IPS-NIHi7 (cell line): ENCODE results near the gene ATP1A2.

Experiments
- DNase-seq: peaks from one replicate; pipeline ENCODE4 v3.0.0; 2012; ENCODE audit warnings: mixed read lengths; ENCODE audit errors: extremely low spot score

The ATP1A2 gene

GRCh38 chr1:160085686-160086455, 29.7 kb upstream of the ATP1A2 start:
- DNase-seq, result peak; percentile 96

DNA sequence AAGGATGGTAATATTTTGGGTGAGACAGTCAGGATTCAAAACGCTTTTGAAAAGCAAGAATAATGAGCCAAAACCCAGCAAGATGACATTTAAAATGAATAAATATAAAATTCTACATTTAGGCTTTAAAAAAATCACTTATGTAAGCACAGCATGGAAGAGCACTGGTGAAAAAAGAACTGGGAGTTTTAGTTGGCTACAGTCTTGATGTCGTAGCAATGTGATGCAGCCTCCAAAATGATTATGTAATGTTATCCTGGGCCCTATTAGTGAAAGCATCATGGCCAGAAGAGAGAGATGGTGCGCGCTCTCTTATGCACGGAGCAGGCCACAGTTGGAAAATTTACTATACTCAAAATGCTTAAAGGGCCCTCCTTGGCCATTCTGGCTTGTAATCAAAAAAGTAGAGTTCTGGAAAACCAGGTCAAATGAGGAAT, 29.1 kb upstream of the ATP1A2 start:
- DNase-seq, result no peak

DNA sequence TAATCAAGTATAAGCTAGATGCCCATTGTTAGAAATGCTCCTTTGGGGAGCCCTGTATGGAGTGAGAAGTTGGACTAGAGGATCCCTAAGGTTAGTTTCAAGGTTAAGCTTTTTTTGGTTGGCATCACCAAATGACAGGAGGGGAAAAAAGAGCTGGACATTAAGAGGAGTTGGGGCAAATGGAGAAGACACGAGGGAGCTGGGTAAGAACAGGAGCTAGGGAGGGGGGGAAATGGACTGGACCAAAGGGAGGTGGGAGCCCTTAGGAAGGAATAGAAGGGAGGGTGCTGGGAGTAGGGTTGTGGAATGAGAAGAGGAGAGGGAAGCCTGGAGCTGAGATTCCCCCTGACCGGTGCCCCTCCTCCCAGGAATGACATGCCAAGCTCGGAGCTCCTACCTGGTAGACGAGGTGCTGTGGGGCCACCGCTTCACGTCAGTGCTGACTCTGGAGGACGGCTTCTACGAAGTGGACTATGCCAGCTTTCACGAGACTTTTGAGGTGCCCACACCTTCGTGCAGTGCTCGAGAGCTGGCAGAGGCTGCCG, 28.4 kb upstream of the ATP1A2 start:
- no peak for DNase-seq

DNA sequence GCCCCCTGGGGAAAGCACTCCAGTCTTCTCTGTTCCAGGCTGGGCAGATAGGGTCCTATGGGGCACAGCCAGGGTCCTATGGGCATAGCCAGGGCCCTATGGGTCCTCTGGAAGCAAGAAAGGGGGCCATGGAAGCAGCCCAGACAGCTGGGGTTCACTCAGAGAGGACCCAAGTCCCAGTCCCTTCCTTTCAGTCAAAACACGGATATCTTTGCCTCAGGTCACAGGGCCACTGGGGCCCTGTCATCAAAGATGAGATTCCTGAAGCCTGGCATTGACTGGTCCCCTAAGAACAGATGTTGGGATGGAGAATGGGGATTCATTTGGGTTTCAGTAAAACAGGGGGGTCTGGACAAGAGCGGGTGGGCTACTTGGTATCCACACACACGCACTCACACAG, 25.7 kb upstream of the ATP1A2 start:
- no peak for DNase-seq

DNA sequence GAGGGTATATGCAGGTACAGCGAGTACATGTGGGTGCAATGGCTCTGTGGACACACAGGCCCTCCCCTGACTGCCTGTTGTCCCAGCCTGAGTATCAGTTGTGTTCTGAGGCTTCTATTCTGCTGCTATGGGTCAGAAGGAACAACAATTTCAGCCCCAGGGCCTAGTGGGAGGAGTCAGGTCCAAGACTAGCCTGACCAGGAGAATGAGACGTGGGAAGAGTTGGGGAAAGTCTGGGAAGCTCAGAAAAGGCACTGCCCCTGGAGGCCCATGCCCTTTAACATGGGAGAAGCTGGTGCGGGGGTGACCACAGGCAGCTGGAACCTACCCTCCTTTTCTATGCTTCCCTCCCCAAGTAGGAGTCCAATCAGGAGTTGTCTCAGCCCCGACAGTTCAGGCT, 24.8 kb upstream of the ATP1A2 start:
- no peak for DNase-seq

- no peak for DNase-seq
Measured at GRCh38 chr1:160091666-160092223, 23.8 kb upstream of the ATP1A2 start.

- no peak for DNase-seq
Measured at GRCh38 chr1:160092366-160093068, 23.0 kb upstream of the ATP1A2 start.

DNA sequence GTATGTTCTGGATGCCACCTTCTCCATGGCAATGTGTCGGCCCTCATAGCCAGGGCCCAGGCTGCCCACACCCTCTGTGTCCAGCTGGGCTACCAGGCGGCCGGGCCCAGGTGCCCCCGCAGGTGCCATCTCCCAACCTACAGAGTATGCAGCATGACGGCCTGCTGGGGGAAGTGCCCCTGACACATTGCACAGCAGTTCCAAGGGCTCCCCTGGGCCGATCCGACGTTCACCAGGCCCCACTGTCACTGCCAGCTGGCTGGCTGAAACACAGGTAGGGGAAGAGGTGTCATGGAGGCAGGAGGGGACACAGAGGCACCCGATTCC, 22.5 kb upstream of the ATP1A2 start:
- no peak for DNase-seq

DNA sequence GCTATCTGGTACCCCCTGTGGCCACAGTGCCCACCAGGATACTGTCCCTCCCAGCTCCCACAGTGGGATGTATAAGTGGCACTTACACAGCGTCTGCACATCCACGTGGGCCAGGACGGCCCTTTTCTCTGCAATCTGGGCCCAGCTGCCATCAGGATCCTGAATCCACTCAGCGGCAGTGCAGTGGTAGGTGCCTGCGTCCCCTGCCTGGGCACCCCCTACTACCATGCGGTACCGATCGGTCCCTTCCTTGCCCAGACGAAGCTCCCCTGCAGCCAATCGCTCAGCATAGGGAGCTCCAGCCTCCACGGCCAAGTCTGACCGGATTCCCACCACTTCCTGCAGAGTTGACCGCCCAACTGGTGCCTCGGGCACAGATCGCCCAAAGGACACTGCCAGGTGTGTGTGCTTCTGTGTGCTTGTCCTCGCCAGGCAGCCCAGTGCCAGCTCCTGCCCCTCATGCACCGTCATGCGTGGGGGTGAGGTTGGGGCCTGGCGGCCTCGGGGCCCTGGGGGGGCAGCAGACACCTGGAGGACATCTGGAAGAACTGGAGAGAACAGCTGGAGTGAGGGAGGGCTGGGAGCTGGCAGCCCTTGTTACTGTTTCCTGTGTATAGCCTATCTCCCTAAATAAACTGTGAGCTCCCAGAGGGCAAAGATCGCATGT, 21.8 kb upstream of the ATP1A2 start:
- no peak for DNase-seq

GRCh38 chr1:160094291-160094625, 21.3 kb upstream of the ATP1A2 start:
- no peak for DNase-seq

DNA sequence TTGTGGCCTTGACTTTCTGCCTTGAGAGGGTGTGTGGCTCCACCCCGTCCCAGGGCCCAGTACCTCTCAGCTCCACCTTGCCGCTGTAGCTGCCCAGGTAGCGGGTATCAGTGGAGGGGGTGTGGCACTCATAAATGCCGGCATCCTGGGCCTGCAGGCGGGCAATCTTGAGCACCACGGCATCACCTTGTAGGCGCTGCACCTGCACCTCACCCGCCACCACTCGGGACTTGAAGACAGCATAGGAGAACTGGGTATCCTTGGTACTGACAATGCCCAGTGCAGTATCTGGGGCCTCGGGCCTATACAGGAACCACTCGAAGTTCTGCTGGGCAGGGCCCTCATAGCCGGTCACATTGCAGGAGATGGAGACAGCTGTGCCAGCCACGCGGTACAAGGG, 20.8 kb upstream of the ATP1A2 start:
- no peak for DNase-seq

DNA sequence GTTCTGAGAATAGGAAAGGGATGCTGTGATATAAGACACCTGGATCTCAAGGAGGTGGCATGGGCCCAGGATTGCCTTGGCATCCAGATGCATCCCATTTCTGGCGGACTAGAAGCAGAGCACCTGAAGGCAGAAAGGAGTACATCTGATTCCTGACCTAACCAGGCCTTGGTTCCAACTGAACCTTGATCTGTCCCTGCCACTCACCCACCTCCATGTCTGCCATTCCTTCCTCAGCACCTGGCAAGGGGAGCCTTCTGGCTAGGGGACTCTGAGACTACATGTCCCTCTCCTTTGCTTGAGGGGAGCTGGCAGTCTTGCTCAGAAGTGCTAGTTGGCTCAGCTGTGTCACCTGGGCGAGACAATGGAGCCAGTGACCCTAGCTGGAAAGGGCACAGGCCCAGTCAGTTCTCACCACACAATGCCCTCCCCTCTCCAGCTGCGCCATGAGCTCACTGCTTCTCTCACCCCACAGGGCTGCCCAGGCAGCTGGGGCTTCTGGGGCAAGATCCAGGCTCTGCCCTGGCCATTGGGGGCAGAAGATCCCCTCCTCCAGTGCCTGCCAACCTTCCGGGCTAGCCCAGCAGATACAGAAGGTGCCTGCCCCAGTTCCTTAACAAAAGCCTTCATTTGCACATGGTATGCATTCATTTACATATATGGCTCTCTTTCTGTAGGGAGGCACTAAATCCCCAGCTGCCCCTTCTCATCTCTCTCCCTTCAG, 20.0 kb upstream of the ATP1A2 start:
- DNase-seq, result peak; percentile 59

DNA sequence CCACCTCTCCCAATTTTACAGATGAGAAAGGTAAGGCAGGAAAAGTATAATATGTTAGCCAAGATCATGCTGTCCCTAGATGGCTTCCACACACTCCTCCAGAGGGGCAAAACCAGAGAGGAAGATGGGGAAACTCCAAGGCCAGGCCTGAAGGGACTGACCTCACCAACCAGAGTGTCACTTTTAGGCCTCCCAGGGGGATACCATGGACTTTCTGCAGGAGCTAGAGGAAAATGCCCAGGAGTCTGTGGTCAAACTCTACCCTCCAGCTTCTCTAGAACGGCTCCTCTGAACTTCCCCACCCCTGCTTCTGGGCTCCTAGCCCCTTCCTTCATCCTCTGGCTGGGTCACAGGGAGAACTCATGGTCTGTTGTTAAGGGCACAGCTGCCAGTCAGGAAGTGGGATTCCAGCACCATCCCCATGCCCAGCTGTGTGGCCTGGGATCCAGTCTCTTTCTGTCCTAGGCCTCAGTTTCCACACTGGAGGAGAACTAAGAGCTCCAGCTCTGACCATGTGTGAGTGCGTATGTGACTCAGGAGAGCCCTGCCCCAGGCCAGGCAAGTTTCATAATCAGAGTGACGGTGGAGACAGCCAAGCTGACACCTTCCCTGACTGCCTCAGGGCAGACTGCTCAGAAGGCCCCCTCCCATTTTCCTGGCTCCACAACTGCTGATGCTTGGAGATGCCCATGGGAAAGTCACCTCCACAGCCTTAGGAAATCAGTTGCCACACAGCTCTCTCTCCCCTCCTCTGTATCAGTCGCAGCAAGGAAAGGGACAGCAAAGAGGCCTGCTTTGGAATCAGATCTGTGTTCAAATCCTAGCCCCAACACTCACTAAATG, 19.1 kb upstream of the ATP1A2 start:
- DNase-seq, result no peak

- DNase-seq, result no peak
Measured at GRCh38 chr1:160097151-160097910, 18.2 kb upstream of the ATP1A2 start.

- peak; percentile 89 for DNase-seq
Measured at GRCh38 chr1:160097911-160098851, 17.4 kb upstream of the ATP1A2 start, which contains the start of gene IGSF8. TSS of gene IGSF8 (minus strand) at chr1:160098619. CDS start at chr1:160098472, 147 bp downstream.

DNA sequence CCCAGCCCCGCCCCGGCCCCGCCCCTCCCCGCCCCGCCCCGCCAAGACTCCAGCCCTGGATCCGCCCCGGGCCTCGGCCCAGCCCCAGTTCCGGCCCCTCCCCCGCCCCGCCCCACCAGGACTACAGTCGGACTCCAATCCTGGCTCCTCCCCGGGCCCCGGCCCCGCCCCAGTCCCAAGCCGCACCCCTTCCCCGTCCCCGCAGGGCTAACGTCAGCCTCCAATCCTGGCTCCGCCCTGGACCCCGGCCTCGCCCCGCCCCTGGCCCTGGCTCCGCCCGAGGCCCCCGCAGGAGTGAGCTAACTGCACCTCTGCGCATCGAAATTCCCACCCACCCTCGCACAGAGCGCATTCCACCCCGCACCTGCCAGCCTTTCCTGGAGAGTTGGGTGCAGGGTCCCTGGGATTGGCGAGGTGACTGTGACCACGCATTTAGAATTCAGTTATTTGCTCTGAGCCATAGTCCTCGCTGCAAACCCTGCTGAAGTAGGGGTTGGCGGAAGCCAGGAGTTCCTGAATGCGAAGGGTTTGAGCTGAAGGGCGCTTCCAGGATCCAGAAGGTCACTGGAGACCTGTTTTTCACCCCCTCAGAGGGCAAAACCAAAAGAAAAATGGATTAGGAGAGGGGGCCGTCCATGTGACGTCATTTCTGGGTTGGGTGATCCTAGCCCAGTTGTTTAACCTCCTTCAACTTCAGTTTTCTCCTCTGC, 16.6 kb upstream of the ATP1A2 start:
- DNase-seq, result peak; percentile 98

GRCh38 chr1:160099716-160100375, 15.7 kb upstream of the ATP1A2 start:
- DNase-seq, result no peak
